Activated CD8-positive, alpha-beta T cell treated with anti-CD3 and anti-CD28 coated beads, Interleukin-2, amount 10 ng/mL, durations not matched to agents 7 days and 5 days (primary cell): Measurements from ENCODE around the gene DNASE1L3. TPM values are rescaled to one million over a fixed set of nuclear protein-coding genes. Genes with fewer than 3 reads are reported as not detected.
"Not testable (repeated sequence)": the region's sequence is repeated elsewhere in the genome, so short reads cannot be mapped to it uniquely, and the experiment has no call there.

Source experiments
- ATAC-seq: fragments of 150-1000 bp; cut with Tn5 transposase; one replicate; pipeline ENCODE4 v1.10.0; 2021; ENCODE audit warnings: moderate library complexity
- CTCF ChIA-PET: fragments of 350-600 bp; sonication (Branson Sonifier 250); formaldehyde crosslinking; loops from one replicate; lab custom pipeline; 2021; ENCODE audit warnings: antibody characterized with exemption; lab: Charles Lee
- POLR2A ChIA-PET: fragments of 350-600 bp; sonication (Branson Sonifier 250); formaldehyde crosslinking; loops from one replicate; lab custom pipeline; 2021; ENCODE audit warnings: antibody characterized with exemption; lab: Charles Lee
- DNase-seq: peaks from one replicate; pipeline ENCODE4 v3.0.0-alpha.2; 2020
- H3K27ac Mint-ChIP-seq: one replicate; pipeline ENCODE4 v1.8.0; 2021; ENCODE audit warnings: mild to moderate bottlenecking, mixed read lengths
- H3K27me3 Mint-ChIP-seq: one replicate; pipeline ENCODE4 v1.8.0; 2021; ENCODE audit warnings: low read depth, mixed read lengths
- H3K36me3 Mint-ChIP-seq: one replicate; pipeline ENCODE4 v1.8.0; 2021; ENCODE audit warnings: low read depth, mixed read lengths
- H3K4me1 Mint-ChIP-seq: one replicate; pipeline ENCODE4 v1.8.0; 2021; ENCODE audit warnings: low read depth, mixed read lengths
- H3K4me3 Mint-ChIP-seq: one replicate; pipeline ENCODE4 v1.8.0; 2021; ENCODE audit warnings: mild to moderate bottlenecking, mixed read lengths
- H3K9me3 Mint-ChIP-seq: one replicate; pipeline ENCODE4 v1.8.0; 2022; ENCODE audit warnings: mixed read lengths; ENCODE audit not compliant: insufficient read depth
- total RNA-seq, 2 experiments: library from RNA; stranded (reverse); gene quantifications; one replicate each; pipeline ENCODE4 v1.2.3, GENCODE V29; 2021

Gene DNASE1L3
- total RNA-seq, 2 experiments from 2014 or later = not detected

- no peaks in the 10 kb centered on the region for H3K36me3 Mint-ChIP-seq
- H3K27ac Mint-ChIP-seq = no peak overlapping the region
- no peaks in the 10 kb centered on the region for H3K9me3 Mint-ChIP-seq
- peaks cover 3% of the 10 kb centered on the region for H3K4me1 Mint-ChIP-seq
- no peak overlapping the region for H3K4me3 Mint-ChIP-seq
- ATAC-seq (no peak), DNase-seq (no peak)
- ChIA-PET CTCF (interaction anchor here (1.0 to 3.7 kb wide), 3 partner anchors 14 to 54 kb away, joined by 3 to 18 read pairs (median 3); no protein-coding TSS in a partner anchor), POLR2A (interaction anchor here (0.7 kb wide), 1 partner anchor 160 kb away, joined by 3 read pairs; no protein-coding TSS in a partner anchor)
- peaks cover 51% of the 10 kb centered on the region for H3K27me3 Mint-ChIP-seq
Measured at GRCh38 chr3:58231666-58232065, 20.9 kb upstream of the DNASE1L3 start.

- ChIA-PET CTCF (interaction anchor here (1.5 to 3.7 kb wide), 3 partner anchors 14 to 75 kb away, joined by 3 to 18 read pairs (median 5); partner anchors contain the start of genes HTD2 and RPP14), POLR2A (no interaction called here)
- Mint-ChIP-seq H3K9me3 (no peaks in the 10 kb centered on the region), H3K27ac (no peak overlapping the region), H3K27me3 (peaks cover 50% of the 10 kb centered on the region), H3K4me1 (no peaks in the 10 kb centered on the region), H3K36me3 (no peaks in the 10 kb centered on the region), H3K4me3 (no peak overlapping the region)
- no peak for DNase-seq
- no peak for ATAC-seq
Measured at GRCh38 chr3:58230876-58231552, 20.2 kb upstream of the DNASE1L3 start.

- POLR2A ChIA-PET, H3K36me3 Mint-ChIP-seq, H3K4me3 Mint-ChIP-seq, H3K4me1 Mint-ChIP-seq, H3K9me3 Mint-ChIP-seq, DNase-seq, ATAC-seq, H3K27ac Mint-ChIP-seq: not testable (repeated sequence)
- H3K27me3 Mint-ChIP-seq = peaks cover 40% of the 10 kb centered on the region
- CTCF ChIA-PET = interaction anchor here (0.9 to 1.1 kb wide), 4 partner anchors 11 to 60 kb away, joined by 3 to 4 read pairs (median 4); no protein-coding TSS in a partner anchor
Measured at GRCh38 chr3:58227933-58228332, 17.2 kb upstream of the DNASE1L3 start.

GRCh38 chr3:58223855-58224254, 13.1 kb upstream of the DNASE1L3 start:
- ATAC-seq = no peak
- no peaks in the 10 kb centered on the region for H3K36me3 Mint-ChIP-seq
- H3K27ac Mint-ChIP-seq = no peak overlapping the region
- no peak for DNase-seq
- CTCF ChIA-PET = interaction anchor here (1.0 to 2.2 kb wide), 5 partner anchors 9 to 82 kb away, joined by 3 to 7 read pairs (median 5); partner anchors contain the start of genes HTD2 and RPP14
- peaks cover 23% of the 10 kb centered on the region for H3K27me3 Mint-ChIP-seq
- POLR2A ChIA-PET = interaction anchor here (1.0 kb wide), 1 partner anchor 15 kb away, joined by 3 read pairs; no protein-coding TSS in a partner anchor
- H3K4me3 Mint-ChIP-seq = no peak overlapping the region
- H3K9me3 Mint-ChIP-seq = no peaks in the 10 kb centered on the region
- H3K4me1 Mint-ChIP-seq = no peaks in the 10 kb centered on the region

- no peaks in the 10 kb centered on the region for H3K36me3 Mint-ChIP-seq
- H3K9me3 Mint-ChIP-seq = no peaks in the 10 kb centered on the region
- ChIA-PET CTCF (interaction anchor here (1.2 to 10.9 kb wide), 4 partner anchors 9 to 85 kb away, joined by 3 to 170 read pairs (median 6); partner anchors contain the start of genes HTD2 and RPP14), POLR2A (no interaction called here)
- H3K4me3 Mint-ChIP-seq = no peak overlapping the region
- H3K4me1 Mint-ChIP-seq = peaks cover 2% of the 10 kb centered on the region
- peaks cover 18% of the 10 kb centered on the region for H3K27me3 Mint-ChIP-seq
- DNase-seq = no peak
- no peak for ATAC-seq
- H3K27ac Mint-ChIP-seq = no peak overlapping the region
Measured at GRCh38 chr3:58222161-58222724, 11.5 kb upstream of the DNASE1L3 start.

- peaks cover 10% of the 10 kb centered on the region for H3K27me3 Mint-ChIP-seq
- H3K4me1 Mint-ChIP-seq = peaks cover 15% of the 10 kb centered on the region
- H3K4me3 Mint-ChIP-seq = no peak overlapping the region
- ATAC-seq (no peak), DNase-seq (no peak)
- CTCF ChIA-PET = interaction anchor here (0.7 to 10.9 kb wide), 7 partner anchors 10 to 90 kb away, joined by 3 to 170 read pairs (median 4); no protein-coding TSS in a partner anchor
- no peaks in the 10 kb centered on the region for H3K36me3 Mint-ChIP-seq
- POLR2A ChIA-PET = no interaction called here
- H3K9me3 Mint-ChIP-seq = no peaks in the 10 kb centered on the region
- H3K27ac Mint-ChIP-seq = no peak overlapping the region
Measured at GRCh38 chr3:58218904-58219303, 8.1 kb upstream of the DNASE1L3 start.

GRCh38 chr3:58217209-58217811, 6.5 kb upstream of the DNASE1L3 start:
- no peaks in the 10 kb centered on the region for H3K36me3 Mint-ChIP-seq
- H3K4me1 Mint-ChIP-seq = peaks cover 15% of the 10 kb centered on the region
- no peak overlapping the region for H3K27ac Mint-ChIP-seq
- H3K9me3 Mint-ChIP-seq = no peaks in the 10 kb centered on the region
- H3K27me3 Mint-ChIP-seq = peaks cover 10% of the 10 kb centered on the region
- no peak overlapping the region for H3K4me3 Mint-ChIP-seq
- peak; percentile 89 for ATAC-seq
- CTCF ChIA-PET = interaction anchor here (0.6 to 10.9 kb wide), 38 partner anchors 8 to 263 kb away, joined by 3 to 170 read pairs (median 3); partner anchors contain the start of genes ABHD6, FLNB, HTD2 and RPP14
- peak; percentile 72 for DNase-seq
- POLR2A ChIA-PET = no interaction called here

- no peak overlapping the region for H3K27ac Mint-ChIP-seq
- H3K9me3 Mint-ChIP-seq = no peaks in the 10 kb centered on the region
- no peaks in the 10 kb centered on the region for H3K36me3 Mint-ChIP-seq
- no peak overlapping the region for H3K4me3 Mint-ChIP-seq
- ATAC-seq (no peak), DNase-seq (no peak)
- ChIA-PET CTCF (interaction anchor here (0.6 to 10.9 kb wide), 32 partner anchors 9 to 262 kb away, joined by 3 to 170 read pairs (median 3); partner anchors contain the start of genes ABHD6, FLNB, HTD2 and RPP14), POLR2A (no interaction called here)
- peaks cover 14% of the 10 kb centered on the region for H3K27me3 Mint-ChIP-seq
- H3K4me1 Mint-ChIP-seq = peaks cover 15% of the 10 kb centered on the region
Measured at GRCh38 chr3:58216496-58217195, 5.9 kb upstream of the DNASE1L3 start.

- CTCF ChIA-PET = interaction anchor here (1.0 to 10.9 kb wide), 12 partner anchors 8 to 351 kb away, joined by 3 to 170 read pairs (median 5); partner anchors contain the start of genes FLNB, HTD2 and RPP14
- Mint-ChIP-seq H3K9me3 (no peaks in the 10 kb centered on the region), H3K4me1 (peaks cover 15% of the 10 kb centered on the region), H3K4me3 (no peak overlapping the region), H3K27ac (peak overlapping the region; percentile 51), H3K27me3 (peaks cover 14% of the 10 kb centered on the region), H3K36me3 (no peaks in the 10 kb centered on the region)
- DNase-seq = no peak
- ATAC-seq = no peak
- POLR2A ChIA-PET = no interaction called here
Measured at GRCh38 chr3:58215317-58216025, 4.7 kb upstream of the DNASE1L3 start.

GRCh38 chr3:58214484-58215316, 3.9 kb upstream of the DNASE1L3 start:
- peak overlapping the region; percentile 51 for H3K27ac Mint-ChIP-seq
- ChIA-PET POLR2A (no interaction called here), CTCF (interaction anchor here (1.0 to 10.9 kb wide), 12 partner anchors 9 to 350 kb away, joined by 3 to 170 read pairs (median 5); partner anchors contain the start of genes HTD2 and RPP14)
- peaks cover 9% of the 10 kb centered on the region for H3K27me3 Mint-ChIP-seq
- DNase-seq = peak; percentile 40
- H3K4me1 Mint-ChIP-seq = peaks cover 15% of the 10 kb centered on the region
- no peaks in the 10 kb centered on the region for H3K9me3 Mint-ChIP-seq
- peak; percentile 70 for ATAC-seq
- no peak overlapping the region for H3K4me3 Mint-ChIP-seq
- no peaks in the 10 kb centered on the region for H3K36me3 Mint-ChIP-seq
